Ovary (tissue), 9 donors: Measurements from ENCODE around the gene LUC7L2. TPM values are rescaled to one million over a fixed set of nuclear protein-coding genes. Genes with fewer than 3 reads are reported as not detected.

Experiments
- DNase-seq, 5 donors: peaks; one replicate each; pipeline ENCODE4 v3.0.0-alpha.2; 2019 to 2020
- H3K27ac ChIP-seq, 2 donors: fragments of 200-600 bp; one replicate each; pipeline versions ENCODE4 v1.5.1 to v1.8.0; 2019 to 2022
- H3K27me3 ChIP-seq: fragments of 200-600 bp; one replicate; pipeline ENCODE4 v1.8.0; 2022
- H3K36me3 ChIP-seq: fragments of 200-600 bp; sonication (generic); one replicate; pipeline ENCODE4 v1.5.1; 2019
- H3K4me1 ChIP-seq: one replicate; pipeline ENCODE4 v1.8.1; 2013; ENCODE audit warnings: mild to moderate bottlenecking, moderate library complexity; ENCODE audit not compliant: insufficient read depth
- H3K4me3 ChIP-seq: fragments of 200-600 bp; sonication (generic); one replicate; pipeline ENCODE4 v1.5.1; 2017
- H3K9me3 ChIP-seq, 2 donors: fragments of 200-600 bp in 1 of 2; sonication (generic) in 1 of 2; one replicate each; pipeline versions ENCODE4 v1.5.1 to v1.8.1; 2013 to 2019; ENCODE audit warnings: mild to moderate bottlenecking in 1 of 2, moderate library complexity in 1 of 2
- CTCF ChIP-seq, 3 donors: fragments of 450-650 bp in 2 of 3; fragments of 200-600 bp in 1 of 3; IDR thresholded peaks; one replicate each; pipeline versions ENCODE4 v1.5.1 to v1.8.0; 2016 to 2022; ENCODE audit warnings: antibody characterized with exemption in 3 of 3, mild to moderate bottlenecking in 1 of 3
- EP300 ChIP-seq: sonication (generic); formaldehyde crosslinking; IDR thresholded peaks from one replicate; pipeline ENCODE4 v1.6.1; 2017; ENCODE audit warnings: antibody characterized with exemption
- POLR2A ChIP-seq: fragments of 450-650 bp; IDR thresholded peaks from one replicate; pipeline ENCODE4 v1.6.1; 2017; ENCODE audit warnings: antibody characterized with exemption, mild to moderate bottlenecking, moderate library complexity
- WGBS, 3 donors: extraction: QIAGEN DNeasy Blood & Tissue Kit in 1 of 3; methylation state at CpG; one replicate each; pipeline versions ENCODE4 v1.1.5 to v1.1.7; 2013 to 2017; 5-methylcytosine and 5-hydroxymethylcytosine counted together
- intact Hi-C, 4 donors: fragments of 100-400 bp; cut with DNase I; formaldehyde crosslinking; loops; one replicate each; pipeline versions ENCODE4 v1.11.0 to v1.15.1; 2022 to 2023
- polyA plus RNA-seq, 2 donors: library from polyadenylated mRNA; stranded (reverse); fragments of 200-250 nt in 1 of 2; fragments of 350-450 nt in 1 of 2; fragmentation: Illumina TruSeq in 1 of 2; extraction: RNeasy Lipid Tissue Mini Kit (QIAGEN cat#74804) in 1 of 2; gene quantifications; one replicate each; pipeline ENCODE4 v1.2.3, GENCODE V29; 2013 to 2014
- total RNA-seq, 7 donors: library from RNA; depleted of rRNA in 2 of 7; stranded (reverse); fragments of >200 nt in 2 of 7; fragmentation: NEBNext Ultra II Directional in 3 of 7; extraction: Animal tissue kit (Norgen Biotek cat#: 25700) in 3 of 7; gene quantifications; one replicate each; pipeline versions ENCODE4 v1.1.0 to v1.2.4, GENCODE V29; 2016 to 2023
- donor health status: DM: no; HTN: no; CAD: no; lungs with moderate emphysema.
- donor health status: DM: no; HTN: no; CAD: no.
- donor health status: Bipolar disorder and iron deficiency.
- donor health status: DM: yes; HTN: yes; CAD: no.
- donor health status: DM: no; HTN: no; CAD: no.
- donor health status: DM: yes; HTN: yes; CAD: no.

Gene LUC7L2
- total and polyA plus RNA-seq, 9 donors, result 58.9 to 113 (median 87.2) TPM

- peak within 1 kb of the TSS; percentile 69 for H3K4me3 ChIP-seq
- H3K27ac ChIP-seq, result peak within 1 kb of the TSS; percentile 98 to 100
- peak; percentile 92 to 96 (median 94) for DNase-seq
- no peaks in the 10 kb centered on the region for H3K27me3 ChIP-seq
- no peaks in the 10 kb centered on the region for H3K9me3 ChIP-seq
- no peaks in the 10 kb centered on the region for H3K36me3 ChIP-seq
- TF ChIP-seq POLR2A (peak; percentile 88), EP300 (no peak), CTCF (IDR thresholded peaks at IDR 0.05) (peak in 2 of 3 donors; percentile 74 to 79)
- WGBS, 3 donors, result 0 to 1% (median 0%) methylated on average over 50 to 54 of the region's 54 CpGs
- intact Hi-C loops, result loop anchor here in 1 of 4 donors (1.0 kb wide), 1 partner anchor 18 kb away; the partner anchor contains the start of gene LUC7L2
- no peaks in the 10 kb centered on the region for H3K4me1 ChIP-seq
These were observed 18.5 kb upstream of the LUC7L2 start, which contains the start of gene FMC1 for GRCh38 chr7:139341058-139341775. Gene FMC1 (plus strand): TSS chr7:139341337. CDS start chr7:139341385, 48 bp downstream.

GRCh38 chr7:139341776-139342226 lies 17.9 kb upstream of the LUC7L2 start:
- DNase-seq, result no peak
- H3K27ac ChIP-seq, result peak overlapping the region; percentile 98 to 100
- H3K36me3 ChIP-seq, result no peaks in the 10 kb centered on the region
- no peaks in the 10 kb centered on the region for H3K9me3 ChIP-seq
- intact Hi-C loops, result loop anchor here in 1 of 4 donors (1.0 kb wide), 1 partner anchor 18 kb away; the partner anchor contains the start of gene LUC7L2
- 0% methylated on average over 9 of the region's 9 CpGs for WGBS, 3 donors
- H3K27me3 ChIP-seq, result no peaks in the 10 kb centered on the region
- no peaks in the 10 kb centered on the region for H3K4me1 ChIP-seq
- TF ChIP-seq POLR2A (no peak), CTCF (IDR thresholded peaks at IDR 0.05) (no peak), EP300 (no peak)
- peak overlapping the region; percentile 69 for H3K4me3 ChIP-seq

DNA sequence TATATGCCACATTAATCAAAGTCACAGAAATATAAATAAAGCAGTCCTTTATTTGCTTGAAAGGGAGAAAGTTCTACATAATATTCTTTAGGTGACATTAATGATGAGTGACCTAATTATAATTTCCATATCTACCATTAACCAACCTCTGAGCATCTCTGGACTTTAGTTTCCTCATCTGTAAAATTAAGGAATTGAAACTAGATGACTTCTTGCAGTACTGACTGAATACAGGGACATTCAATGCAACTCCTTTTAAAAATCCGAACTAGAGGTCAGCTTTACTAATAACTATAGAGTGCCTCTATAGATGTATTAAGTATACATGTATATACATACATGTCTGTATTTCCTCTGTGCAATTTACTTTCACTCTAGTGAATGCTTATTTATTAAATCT lies 14.7 kb upstream of the LUC7L2 start:
- TF ChIP-seq EP300 (no peak), CTCF (IDR thresholded peaks at IDR 0.05) (no peak), POLR2A (no peak)
- Histone ChIP-seq H3K27ac (no peak overlapping the region), H3K36me3 (no peaks in the 10 kb centered on the region), H3K4me1 (no peaks in the 10 kb centered on the region), H3K9me3 (no peaks in the 10 kb centered on the region), H3K27me3 (no peaks in the 10 kb centered on the region), H3K4me3 (no peak overlapping the region)
- DNase-seq, result no peak
- intact Hi-C loops, result no loop called here
- WGBS, 3 donors, result 90 to 94% (median 94%) methylated on average over 1 of the region's 1 CpG

DNA sequence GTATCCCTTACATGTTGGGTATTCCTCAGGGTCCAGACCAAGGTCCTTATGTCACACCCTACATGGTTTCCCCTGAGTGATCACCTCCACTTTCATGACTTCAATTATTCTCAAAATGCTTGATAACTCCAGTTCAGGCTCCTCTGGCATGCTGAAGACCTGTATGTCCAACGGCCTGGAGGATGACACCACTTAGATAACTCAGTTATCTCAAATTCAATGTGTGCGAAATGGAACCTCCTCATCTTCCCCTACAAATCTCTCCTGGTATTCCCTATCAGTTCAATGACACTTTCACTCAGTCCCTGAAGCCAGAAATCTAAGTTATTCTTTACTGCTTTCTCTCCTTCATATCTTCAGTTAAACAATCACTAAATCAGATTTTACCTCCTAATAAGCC lies 8.7 kb upstream of the LUC7L2 start:
- no peak for DNase-seq
- H3K36me3 ChIP-seq, result no peaks in the 10 kb centered on the region
- H3K9me3 ChIP-seq, result no peaks in the 10 kb centered on the region
- TF ChIP-seq EP300, result no peak
- TF ChIP-seq CTCF (IDR thresholded peaks at IDR 0.05), result no peak
- TF ChIP-seq POLR2A, result no peak
- no peak overlapping the region for H3K4me3 ChIP-seq
- no peaks in the 10 kb centered on the region for H3K4me1 ChIP-seq
- no peak overlapping the region for H3K27ac ChIP-seq
- intact Hi-C loops, result no loop called here
- 91 to 93% (median 92%) methylated on average over 2 of the region's 2 CpGs for WGBS, 3 donors
- no peaks in the 10 kb centered on the region for H3K27me3 ChIP-seq
